H1 (cell line): Measurements from ENCODE around the gene SSH2. TPM values are rescaled to one million over a fixed set of nuclear protein-coding genes. Genes with fewer than 3 reads are reported as not detected.

ENCODE experiments used
- CTCF ChIA-PET: fragments of 300-600 bp; sonication (Branson Sonifier 250); formaldehyde crosslinking; loops from one replicate; lab custom pipeline; 2021; ENCODE audit not compliant: partially characterized antibody; lab: Charles Lee
- POLR2A ChIA-PET: fragments of 300-600 bp; sonication (Branson Sonifier 250); formaldehyde crosslinking; loops from one replicate; lab custom pipeline; 2021; ENCODE audit warnings: inconsistent platforms; ENCODE audit not compliant: partially characterized antibody; lab: Charles Lee
- DNase-seq, 2 experiments: peaks; one replicate each; pipeline versions ENCODE4 v3.0.0 to v3.0.0-alpha.2; 2010 to 2022; ENCODE audit warnings: low spot score in 2 of 2, low read depth in 1 of 2, mixed read lengths in 1 of 2
- FAIRE-seq: peaks from 2 replicates; lab custom pipeline; 2011; peaks lifted over from hg19 to GRCh38; lab: Jason Lieb, UNC
- H2AFZ ChIP-seq: 2 replicates; pipeline ENCODE4 v1.8.1; 2012; ENCODE audit warnings: low read length, inconsistent platforms
- H2AK5ac ChIP-seq: 2 replicates; pipeline ENCODE4 v1.6.1; 2013; ENCODE audit warnings: low read depth, low read length
- H2BK120ac ChIP-seq: replicated peaks from 2 replicates; pipeline ENCODE3; 2013; ENCODE audit warnings: low read depth, low read length, inconsistent platforms
- H2BK12ac ChIP-seq: 2 replicates; pipeline ENCODE4 v1.6.1; 2013; ENCODE audit warnings: low read depth, low read length
- H2BK15ac ChIP-seq: 2 replicates; pipeline ENCODE4 v1.6.1; 2013; ENCODE audit warnings: low read length
- H2BK20ac ChIP-seq: 2 replicates; pipeline ENCODE4 v1.6.1; 2013; ENCODE audit warnings: low read length
- H2BK5ac ChIP-seq: 2 replicates; pipeline ENCODE4 v1.6.1; 2013; ENCODE audit warnings: low read depth, low read length
- H3K14ac ChIP-seq: 2 replicates; pipeline ENCODE4 v1.6.1; 2013; ENCODE audit warnings: inconsistent platforms; ENCODE audit not compliant: insufficient read length
- H3K18ac ChIP-seq: 2 replicates; pipeline ENCODE4 v1.6.1; 2013; ENCODE audit warnings: low read length; ENCODE audit errors: extremely low read depth
- H3K23ac ChIP-seq: 2 replicates; pipeline ENCODE4 v1.6.1; 2013; ENCODE audit warnings: inconsistent platforms; ENCODE audit not compliant: insufficient read length
- H3K23me2 ChIP-seq: 2 replicates; pipeline ENCODE4 v1.6.1; 2013; ENCODE audit warnings: low read depth, low read length
- H3K27ac ChIP-seq: 2 replicates; pipeline ENCODE4 v1.6.1; 2011; ENCODE audit warnings: low read depth, low read length, inconsistent platforms
- H3K27me3 ChIP-seq, 4 experiments: replicated peaks in 1 of 4; 1 replicate in 1 of 4; 2 replicates in 3 of 4; pipeline versions ENCODE4 v1.6.1 to v1.8.1; 2011 to 2013; ENCODE audit warnings: low read length in 3 of 4, mild to moderate bottlenecking in 3 of 4, inconsistent platforms in 2 of 4, mixed read lengths in 2 of 4, moderate library complexity in 1 of 4; ENCODE audit not compliant: control insufficient read depth in 3 of 4, insufficient read depth in 3 of 4; ENCODE audit errors: extremely low read depth in 1 of 4
- H3K36me3 ChIP-seq, 4 experiments: 2 replicates each; pipeline versions ENCODE4 v1.6.1 to v1.8.1; 2011 to 2013; ENCODE audit warnings: mild to moderate bottlenecking in 4 of 4, low read length in 3 of 4, moderate library complexity in 2 of 4, control low read depth in 1 of 4, inconsistent platforms in 1 of 4; ENCODE audit not compliant: insufficient read depth in 4 of 4, control insufficient read depth in 2 of 4
- H3K4ac ChIP-seq: replicated peaks from 2 replicates; pipeline ENCODE3; 2013; ENCODE audit warnings: low read length, low read depth, mixed read lengths, inconsistent platforms; ENCODE audit not compliant: insufficient read length
- H3K4me1 ChIP-seq, 4 experiments: replicated peaks in 1 of 4; 1 replicate in 1 of 4; 2 replicates in 3 of 4; pipeline versions ENCODE4 v1.6.1 to v1.8.1; 2011 to 2013; ENCODE audit warnings: low read length in 3 of 4, inconsistent platforms in 2 of 4, mixed read lengths in 1 of 4; ENCODE audit not compliant: insufficient read depth in 4 of 4, control insufficient read depth in 3 of 4
- H3K4me2 ChIP-seq, 2 experiments: 2 replicates each; pipeline versions ENCODE4 v1.6.1 to v1.8.1; 2011 to 2013; ENCODE audit warnings: low read depth in 2 of 2, low read length in 2 of 2, control low read depth in 1 of 2, inconsistent platforms in 1 of 2, mild to moderate bottlenecking in 1 of 2; ENCODE audit not compliant: insufficient read depth in 1 of 2
- H3K4me3 ChIP-seq, 4 experiments: fragments of 200-600, 300-600 bp in 1 of 4; sonication (generic), shearing (Covaris generic), sonication (Bioruptor Twin) in 1 of 4; 2 replicates each; pipeline versions ENCODE4 v1.5.1 to v1.8.1; 2011 to 2016; ENCODE audit warnings: low read length in 4 of 4, low read depth in 3 of 4, control low read depth in 2 of 4, inconsistent platforms in 2 of 4, mild to moderate bottlenecking in 2 of 4, mixed read lengths in 1 of 4, moderate library complexity in 1 of 4; ENCODE audit not compliant: insufficient read depth in 2 of 4; ENCODE audit errors: extremely low read depth in 1 of 4
- H3K56ac ChIP-seq: replicated peaks from 2 replicates; pipeline ENCODE3; 2013; ENCODE audit warnings: low read depth, mild to moderate bottlenecking, mixed read lengths, low read length, inconsistent platforms; ENCODE audit not compliant: insufficient read length
- H3K79me1 ChIP-seq: 2 replicates; pipeline ENCODE4 v1.6.1; 2013; ENCODE audit warnings: low read depth, low read length, control low read depth
- H3K79me2 ChIP-seq, 2 experiments: 2 replicates each; pipeline versions ENCODE4 v1.6.1 to v1.8.1; 2012 to 2013; ENCODE audit warnings: low read length in 2 of 2, mild to moderate bottlenecking in 2 of 2, inconsistent platforms in 1 of 2; ENCODE audit not compliant: insufficient read depth in 2 of 2, control insufficient read depth in 1 of 2
- H3K9ac ChIP-seq, 4 experiments: replicated peaks in 1 of 4; 1 replicate in 1 of 4; 2 replicates in 3 of 4; pipeline versions ENCODE4 v1.6.1 to v1.8.1; 2011 to 2013; ENCODE audit warnings: low read depth in 3 of 4, low read length in 3 of 4, control low read depth in 2 of 4, mild to moderate bottlenecking in 2 of 4, moderate library complexity in 2 of 4, inconsistent platforms in 1 of 4; ENCODE audit errors: extremely low read depth in 1 of 4
- H3K9me3 ChIP-seq, 2 experiments: 2 replicates each; pipeline versions ENCODE4 v1.6.1 to v1.8.1; 2012 to 2013; ENCODE audit warnings: mild to moderate bottlenecking in 2 of 2, moderate library complexity in 2 of 2, control low read depth in 1 of 2, inconsistent platforms in 1 of 2, low read depth in 1 of 2, low read length in 1 of 2, mixed read lengths in 1 of 2; ENCODE audit not compliant: insufficient read depth in 2 of 2
- H4K20me1 ChIP-seq, 2 experiments: replicated peaks in 1 of 2; 2 replicates each; pipeline versions ENCODE3 to v1.8.1; 2011 to 2013; ENCODE audit warnings: inconsistent platforms in 2 of 2, low read length in 2 of 2, mild to moderate bottlenecking in 1 of 2; ENCODE audit not compliant: insufficient read depth in 2 of 2, control insufficient read depth in 1 of 2
- H4K5ac ChIP-seq: 2 replicates; pipeline ENCODE4 v1.6.1; 2013; ENCODE audit warnings: low read length, low read depth, mixed read lengths, inconsistent platforms; ENCODE audit not compliant: insufficient read length
- H4K8ac ChIP-seq: 2 replicates; pipeline ENCODE4 v1.8.0; 2013; ENCODE audit warnings: mild to moderate bottlenecking, moderate library complexity, low read length, inconsistent platforms; ENCODE audit not compliant: insufficient read depth; ENCODE audit errors: extremely low read depth
- H4K91ac ChIP-seq: replicated peaks from 2 replicates; pipeline ENCODE3; 2013; ENCODE audit warnings: low read length, mixed read lengths, inconsistent platforms; ENCODE audit not compliant: insufficient read length
- BRCA1 ChIP-seq: IDR thresholded peaks from 2 replicates; pipeline ENCODE4 v1.6.1; 2012; ENCODE audit warnings: low read depth, low read length, improper control_type of control experiment
- CEBPB ChIP-seq: IDR thresholded peaks from 2 replicates; pipeline ENCODE4 v1.6.1; 2012; ENCODE audit warnings: low read depth, low read length
- CHD2 ChIP-seq: IDR thresholded peaks from 2 replicates; pipeline ENCODE4 v1.6.1; 2012; ENCODE audit warnings: low read length, improper control_type of control experiment
- EP300 ChIP-seq, 2 experiments: IDR thresholded peaks; 1 replicate in 1 of 2; 2 replicates in 1 of 2; pipeline ENCODE4 v1.6.1; 2011 to 2012; ENCODE audit warnings: low read depth in 2 of 2, low read length in 2 of 2, mild to moderate bottlenecking in 2 of 2, borderline replicate concordance in 1 of 2, inconsistent platforms in 1 of 2, moderate library complexity in 1 of 2
- HDAC2 ChIP-seq, 2 experiments: fragments of 300-600 bp in 1 of 2; sonication (generic) in 1 of 2; IDR thresholded peaks; 2 replicates each; pipeline ENCODE4 v1.6.1; 2011 to 2012; ENCODE audit warnings: low read depth in 2 of 2, low read length in 2 of 2, mild to moderate bottlenecking in 2 of 2, moderate library complexity in 2 of 2, borderline replicate concordance in 1 of 2, inconsistent platforms in 1 of 2
- HDAC6 ChIP-seq: IDR thresholded peaks from one replicate; pipeline ENCODE4 v1.7.1; 2012; ENCODE audit warnings: low read depth, mild to moderate bottlenecking, inconsistent platforms, low read length, moderate library complexity
- NANOG ChIP-seq: IDR thresholded peaks from 2 replicates; pipeline ENCODE4 v1.6.1; 2011; ENCODE audit warnings: low read length, low read depth, mild to moderate bottlenecking, inconsistent platforms; ENCODE audit not compliant: insufficient read depth, poor library complexity, severe bottlenecking
- RAD21 ChIP-seq, 2 experiments: IDR thresholded peaks in 1 of 2; conservative IDR thresholded peaks in 1 of 2; 2 replicates each; pipeline ENCODE4 v1.6.1; 2011; ENCODE audit warnings: low read depth in 2 of 2, low read length in 2 of 2, improper control_type of control experiment in 1 of 2, inconsistent platforms in 1 of 2, mild to moderate bottlenecking in 1 of 2, moderate library complexity in 1 of 2
- RBBP5 ChIP-seq: IDR thresholded peaks from 2 replicates; pipeline ENCODE4 v1.7.1; 2012; ENCODE audit warnings: low read depth, mild to moderate bottlenecking, inconsistent platforms, low read length, moderate library complexity, borderline replicate concordance
- SAP30 ChIP-seq: fragments of 300-600 bp; sonication (generic); IDR thresholded peaks from 2 replicates; pipeline ENCODE4 v1.7.1; 2012; ENCODE audit warnings: low read length, moderate library complexity, mild to moderate bottlenecking, inconsistent platforms; ENCODE audit not compliant: insufficient read depth, insufficient replicate concordance
- TAF7 ChIP-seq: optimal IDR thresholded peaks from 2 replicates; pipeline ENCODE3; 2011; ENCODE audit warnings: low read depth, mild to moderate bottlenecking, inconsistent platforms, low read length, moderate library complexity, borderline replicate concordance
- USF2 ChIP-seq: IDR thresholded peaks from 2 replicates; pipeline ENCODE4 v1.6.1; 2011; ENCODE audit warnings: low read length, improper control_type of control experiment
- WGBS, 2 experiments: shearing (Covaris generic) in 1 of 2; methylation state at CpG; one replicate each; pipeline versions ENCODE4 v1.1.6 to v1.1.7; 2013 to 2015; ENCODE audit warnings: low lambda C conversion rate in 2 of 2, mixed read lengths in 2 of 2, inconsistent platforms in 1 of 2, low coverage in 1 of 2, missing lambda C conversion rate in 1 of 2; ENCODE audit not compliant: insufficient replicate concordance in 2 of 2, insufficient coverage in 1 of 2, insufficient read length in 1 of 2; ENCODE audit errors: extremely low coverage in 1 of 2, missing lambda C conversion rate in 1 of 2; 5-methylcytosine and 5-hydroxymethylcytosine counted together
- polyA plus RNA-seq, 7 experiments: library from polyadenylated mRNA; depleted of rRNA in 3 of 7; stranded (reverse) in 5 of 7; unstranded in 2 of 7; fragments of >200 nt in 5 of 7; fragments of 200-250 nt in 2 of 7; gene quantifications; 1 replicate in 5 of 7; 2 replicates in 1 of 7; 4 replicates in 1 of 7; pipeline versions ENCODE4 v1.2.1 to v1.2.3, GENCODE V29; 2011 to 2013; ENCODE audit warnings: missing spikeins in 2 of 7, mixed read lengths in 2 of 7
- total RNA-seq: library from RNA; stranded (reverse); fragmentation: NEBNext Ultra II Directional; extraction: Animal tissue kit (Norgen Biotek cat#: 25700); gene quantifications from 2 replicates; pipeline ENCODE4 v1.2.1, GENCODE V29; 2021

The SSH2 gene
- total and polyA plus RNA-seq, 2 of the 8 experiments (the other 6 are each of a cell fraction or from before 2014, with no cell fraction given) = 5.2 to 15.9 TPM

- Histone ChIP-seq H3K36me3 (no peaks in the 10 kb centered on the region), H3K18ac (no peak overlapping the region), H2BK5ac (no peak overlapping the region), H3K27ac (no peak overlapping the region), H3K23ac (no peak overlapping the region), H2BK20ac (no peak overlapping the region), H2BK120ac (no peak overlapping the region), H2BK12ac (no peak overlapping the region), H3K9ac (no peak overlapping the region), H3K4me3 (no peak overlapping the region), H2AFZ (no peak overlapping the region), H3K56ac (no peak overlapping the region), H3K4me1 (peaks cover 0 to 8% (median 2%) of the 10 kb centered on the region in 4 experiments; a peak in 3 of 7 replicates), H3K4ac (no peak overlapping the region), H4K20me1 (no peaks in the 10 kb centered on the region), H3K9me3 (no peaks in the 10 kb centered on the region), H3K79me1 (no peaks in the 10 kb centered on the region), H4K5ac (no peak overlapping the region), H3K27me3 (no peaks in the 10 kb centered on the region), H3K23me2 (no peaks in the 10 kb centered on the region), H2AK5ac (no peak overlapping the region), H4K91ac (no peak overlapping the region), H3K4me2 (no peak overlapping the region), H2BK15ac (no peak overlapping the region), H3K79me2 (no peaks in the 10 kb centered on the region), H3K14ac (no peak overlapping the region), H4K8ac (no peak overlapping the region)
- ChIA-PET POLR2A (no interaction called here), CTCF (interaction anchor here (0.7 to 1.2 kb wide), 2 partner anchors 9 to 98 kb away, joined by 3 read pairs; no protein-coding TSS in a partner anchor)
- DNase-seq (no peak), FAIRE-seq (no peak)
- 84% methylated on average over 3 of the region's 3 CpGs; no CpG with 5 or more reads in 1 of the 2 experiments for WGBS, 2 experiments
- TF ChIP-seq HDAC2 (IDR thresholded peaks at IDR 0.05; ENCODE audit: borderline replicate concordance in 1 of 2, low read depth in 2 of 2, low read length in 2 of 2) = no peak
- TF ChIP-seq SAP30 = no peak
- TF ChIP-seq RBBP5 = no peak
- TF ChIP-seq TAF7 = no peak
- no peak for TF ChIP-seq RAD21 (IDR thresholded peaks at IDR 0.05 in 1 of 2, conservative IDR thresholded peaks at IDR 0.05 in 1 of 2; ENCODE audit: low read depth in 2 of 2, low read length in 2 of 2)
- no peak for TF ChIP-seq CEBPB
- TF ChIP-seq CHD2 = no peak
- TF ChIP-seq NANOG = no peak
- TF ChIP-seq EP300 (IDR thresholded peaks at IDR 0.05; ENCODE audit: borderline replicate concordance in 1 of 2, low read depth in 2 of 2, low read length in 2 of 2) = no peak
- TF ChIP-seq BRCA1 = no peak
- no peak for TF ChIP-seq USF2
- no peak for TF ChIP-seq HDAC6
Measured at GRCh38 chr17:29787995-29788394, 142.0 kb downstream of the SSH2 start.
